ENCODE results near the gene EGR1.

The EGR1 gene

GRCh38 chr5:138461343-138462125 is 3.7 kb upstream of the EGR1 start:
- no peak for ATAC-seq
- no peak for DNase-seq (ENCODE audit: low spot score in 2 of 2)
- Mint-ChIP-seq H3K27ac (peak overlapping the region; percentile 100), H3K4me3 (no peak overlapping the region), H3K9me3 (no peaks in the 10 kb centered on the region), H3K36me3 (peaks cover 36% of the 10 kb centered on the region), H3K4me1 (peaks cover 49% of the 10 kb centered on the region)

- ATAC-seq (no peak), DNase-seq (ENCODE audit: low spot score in 2 of 2) (no peak)
- peaks cover 54% of the 10 kb centered on the region for H3K4me1 Mint-ChIP-seq
- H3K36me3 Mint-ChIP-seq, result peaks cover 56% of the 10 kb centered on the region
- peak overlapping the region; percentile 84 for H3K4me3 Mint-ChIP-seq
- H3K9me3 Mint-ChIP-seq, result no peaks in the 10 kb centered on the region
- H3K27ac Mint-ChIP-seq, result peak overlapping the region; percentile 93
Observed at GRCh38 chr5:138463419-138464007, 1.8 kb upstream of the EGR1 start.

GRCh38 chr5:138464008-138464387 is 1.3 kb upstream of the EGR1 start:
- peak; percentile 70 for ATAC-seq
- DNase-seq (ENCODE audit: low spot score in 2 of 2), result peak; percentile 96 to 97
- H3K4me3 Mint-ChIP-seq, result peak overlapping the region; percentile 84
- H3K9me3 Mint-ChIP-seq, result no peaks in the 10 kb centered on the region
- H3K36me3 Mint-ChIP-seq, result peaks cover 61% of the 10 kb centered on the region
- H3K27ac Mint-ChIP-seq, result peak overlapping the region; percentile 93
- peaks cover 52% of the 10 kb centered on the region for H3K4me1 Mint-ChIP-seq

GRCh38 chr5:138464388-138465260 is 655 bp upstream of the EGR1 start:
- peaks cover 46% of the 10 kb centered on the region for H3K4me1 Mint-ChIP-seq
- ATAC-seq, result peak; percentile 79

GRCh38 chr5:138466125-138466899 is 1.0 kb downstream of the EGR1 start:
- peak in 1 of 2 donors; percentile 69 for DNase-seq (ENCODE audit: low spot score in 2 of 2)
- Mint-ChIP-seq H3K4me1 (peaks cover 29% of the 10 kb centered on the region), H3K9me3 (no peaks in the 10 kb centered on the region), H3K27ac (peak overlapping the region; percentile 93), H3K36me3 (peaks cover 65% of the 10 kb centered on the region), H3K4me3 (peak overlapping the region; percentile 84)
- ATAC-seq, result no peak

More at GRCh38 chr5:138464388-138465260, 655 bp upstream of the EGR1 start:
- H3K4me3 Mint-ChIP-seq, result peak overlapping the region; percentile 84
- H3K36me3 Mint-ChIP-seq, result peaks cover 59% of the 10 kb centered on the region
- DNase-seq (ENCODE audit: low spot score in 2 of 2), result peak; percentile 93 to 99
- peak overlapping the region; percentile 93 for H3K27ac Mint-ChIP-seq
- H3K9me3 Mint-ChIP-seq, result no peaks in the 10 kb centered on the region

GRCh38 chr5:138466900-138467710 is 1.8 kb downstream of the EGR1 start:
- Mint-ChIP-seq H3K9me3 (no peaks in the 10 kb centered on the region), H3K27ac (peak overlapping the region; percentile 93)
- peak in 1 of 2 donors; percentile 63 for DNase-seq (ENCODE audit: low spot score in 2 of 2)

GRCh38 chr5:138467711-138468132 is 2.4 kb downstream of the EGR1 start:
- DNase-seq (ENCODE audit: low spot score in 2 of 2), result no peak
- Mint-ChIP-seq H3K36me3 (peaks cover 65% of the 10 kb centered on the region), H3K4me3 (peak overlapping the region; percentile 84), H3K9me3 (no peaks in the 10 kb centered on the region), H3K27ac (peak overlapping the region; percentile 93), H3K4me1 (peaks cover 24% of the 10 kb centered on the region)
- ATAC-seq, result no peak

More at GRCh38 chr5:138466900-138467710, 1.8 kb downstream of the EGR1 start:
- no peak for ATAC-seq
- peak overlapping the region; percentile 84 for H3K4me3 Mint-ChIP-seq
- peaks cover 24% of the 10 kb centered on the region for H3K4me1 Mint-ChIP-seq
- H3K36me3 Mint-ChIP-seq, result peaks cover 65% of the 10 kb centered on the region

- no peaks in the 10 kb centered on the region for H3K9me3 Mint-ChIP-seq
- H3K4me1 Mint-ChIP-seq, result peaks cover 24% of the 10 kb centered on the region
- H3K27ac Mint-ChIP-seq, result peak overlapping the region; percentile 93
- no peak for DNase-seq (ENCODE audit: low spot score in 2 of 2)
- peaks cover 65% of the 10 kb centered on the region for H3K36me3 Mint-ChIP-seq
- H3K4me3 Mint-ChIP-seq, result peak overlapping the region; percentile 84
- no peak for ATAC-seq
Observed at GRCh38 chr5:138468133-138468965, 3.1 kb downstream of the EGR1 start.

GRCh38 chr5:138468966-138469539 is 3.8 kb downstream of the EGR1 start:
- Mint-ChIP-seq H3K27ac (peak overlapping the region; percentile 93), H3K9me3 (no peaks in the 10 kb centered on the region), H3K36me3 (peaks cover 59% of the 10 kb centered on the region), H3K4me3 (peak overlapping the region; percentile 84), H3K4me1 (peaks cover 24% of the 10 kb centered on the region)
- no peak for DNase-seq (ENCODE audit: low spot score in 2 of 2)
- ATAC-seq, result no peak

- no peak for ATAC-seq
- H3K36me3 Mint-ChIP-seq, result peaks cover 53% of the 10 kb centered on the region
- DNase-seq (ENCODE audit: low spot score in 2 of 2), result no peak
- H3K4me1 Mint-ChIP-seq, result peaks cover 24% of the 10 kb centered on the region
- H3K27ac Mint-ChIP-seq, result peak overlapping the region; percentile 93
- H3K4me3 Mint-ChIP-seq, result no peak overlapping the region
- no peaks in the 10 kb centered on the region for H3K9me3 Mint-ChIP-seq
Observed at GRCh38 chr5:138469540-138470321, 4.5 kb downstream of the EGR1 start.

- DNase-seq (ENCODE audit: low spot score in 2 of 2), result no peak
Observed at GRCh38 chr5:138470322-138471051, 5.2 kb downstream of the EGR1 start.

GRCh38 chr5:138471052-138471361 is 5.7 kb downstream of the EGR1 start:
- peaks cover 24% of the 10 kb centered on the region for H3K4me1 Mint-ChIP-seq
- H3K36me3 Mint-ChIP-seq, result peaks cover 40% of the 10 kb centered on the region
- H3K9me3 Mint-ChIP-seq, result no peaks in the 10 kb centered on the region
- no peak for ATAC-seq
- no peak for DNase-seq (ENCODE audit: low spot score in 2 of 2)
- H3K27ac Mint-ChIP-seq, result no peak overlapping the region
- no peak overlapping the region for H3K4me3 Mint-ChIP-seq

More at GRCh38 chr5:138470322-138471051, 5.2 kb downstream of the EGR1 start:
- ATAC-seq, result no peak
- no peak overlapping the region for H3K4me3 Mint-ChIP-seq
- peaks cover 45% of the 10 kb centered on the region for H3K36me3 Mint-ChIP-seq
- H3K27ac Mint-ChIP-seq, result peak overlapping the region; percentile 93
- H3K9me3 Mint-ChIP-seq, result no peaks in the 10 kb centered on the region
- H3K4me1 Mint-ChIP-seq, result peaks cover 24% of the 10 kb centered on the region

Data from stimulated activated effector memory CD8-positive, alpha-beta T cell treated with anti-CD3 and anti-CD28 coated beads, Interleukin-12 subunit alpha, Interleukin-12 subunit beta, amount 100 ng/mL, for 72 hours (primary cell).